H9 (cell line): ENCODE measurements around the gene S1PR5. TPM values are rescaled to one million over a fixed set of nuclear protein-coding genes. Genes with fewer than 3 reads are reported as not detected.

Experiments used
- DNase-seq: peaks from one replicate; pipeline ENCODE4 v3.0.0-alpha.2; 2017
- H2AFZ ChIP-seq: one replicate; pipeline ENCODE4 v1.6.1; 2013; ENCODE audit warnings: mild to moderate bottlenecking, low read length, control low read depth, moderate library complexity
- H2AK5ac ChIP-seq: 2 replicates; pipeline ENCODE4 v1.6.1; 2013; ENCODE audit warnings: low read length, control low read depth, mixed read lengths; ENCODE audit not compliant: insufficient read length
- H2BK120ac ChIP-seq: one replicate; pipeline ENCODE4 v1.6.1; 2013; ENCODE audit warnings: low read depth, mild to moderate bottlenecking, low read length, control low read depth, inconsistent platforms; ENCODE audit not compliant: poor library complexity, severe bottlenecking
- H2BK12ac ChIP-seq: 2 replicates; pipeline ENCODE4 v1.6.1; 2013; ENCODE audit warnings: low read length, control low read depth, mixed read lengths, low read depth; ENCODE audit not compliant: insufficient read length
- H2BK15ac ChIP-seq: 2 replicates; pipeline ENCODE4 v1.6.1; 2013; ENCODE audit warnings: low read depth, low read length, control low read depth
- H2BK20ac ChIP-seq: one replicate; pipeline ENCODE4 v1.6.1; 2013; ENCODE audit warnings: low read depth, mild to moderate bottlenecking, low read length, control low read depth, inconsistent platforms; ENCODE audit not compliant: poor library complexity, severe bottlenecking
- H2BK5ac ChIP-seq: 2 replicates; pipeline ENCODE4 v1.6.1; 2013; ENCODE audit warnings: low read length, control low read depth, mixed read lengths; ENCODE audit not compliant: insufficient read length
- H3K14ac ChIP-seq: 2 replicates; pipeline ENCODE4 v1.6.1; 2013; ENCODE audit warnings: low read length, control low read depth; ENCODE audit not compliant: insufficient read depth
- H3K18ac ChIP-seq: 2 replicates; pipeline ENCODE4 v1.6.1; 2013; ENCODE audit warnings: low read depth, mild to moderate bottlenecking, mixed read lengths, low read length, control low read depth; ENCODE audit not compliant: insufficient read length
- H3K23ac ChIP-seq: 2 replicates; pipeline ENCODE4 v1.6.1; 2013; ENCODE audit warnings: low read length, control low read depth, mixed read lengths, low read depth; ENCODE audit not compliant: insufficient read length
- H3K23me2 ChIP-seq: 2 replicates; pipeline ENCODE4 v1.6.1; 2013; ENCODE audit warnings: low read depth, mild to moderate bottlenecking, mixed read lengths, low read length, control low read depth; ENCODE audit not compliant: insufficient read length, poor library complexity, severe bottlenecking
- H3K27ac ChIP-seq: 2 replicates; pipeline ENCODE4 v1.5.1; 2013; ENCODE audit warnings: low read length, control low read depth, mixed read lengths, low read depth; ENCODE audit not compliant: insufficient read length
- H3K27me3 ChIP-seq: 2 replicates; pipeline ENCODE4 v1.6.1; 2013; ENCODE audit warnings: low read length, control low read depth, inconsistent platforms; ENCODE audit not compliant: insufficient read depth
- H3K4ac ChIP-seq: 2 replicates; pipeline ENCODE4 v1.6.1; 2013; ENCODE audit warnings: low read depth, mild to moderate bottlenecking, control low read depth, inconsistent platforms, low read length, moderate library complexity
- H3K4me1 ChIP-seq: 2 replicates; pipeline ENCODE4 v1.6.1; 2013; ENCODE audit warnings: low read length, control low read depth, inconsistent platforms; ENCODE audit not compliant: insufficient read depth
- H3K4me2 ChIP-seq: 2 replicates; pipeline ENCODE4 v1.6.1; 2013; ENCODE audit warnings: low read length, control low read depth, mixed read lengths; ENCODE audit not compliant: insufficient read length, insufficient read depth
- H3K56ac ChIP-seq: 2 replicates; pipeline ENCODE4 v1.6.1; 2013; ENCODE audit warnings: low read depth, mild to moderate bottlenecking, mixed read lengths, low read length, control low read depth; ENCODE audit not compliant: insufficient read length
- H3K79me1 ChIP-seq: 2 replicates; pipeline ENCODE4 v1.6.1; 2013; ENCODE audit warnings: low read depth, mild to moderate bottlenecking, moderate library complexity, low read length, control low read depth, inconsistent platforms; ENCODE audit not compliant: insufficient read depth, poor library complexity, severe bottlenecking
- H3K79me2 ChIP-seq: 2 replicates; pipeline ENCODE4 v1.6.1; 2013; ENCODE audit warnings: low read length, control low read depth, inconsistent platforms; ENCODE audit not compliant: insufficient read depth
- H3K9ac ChIP-seq: 2 replicates; pipeline ENCODE4 v1.6.1; 2013; ENCODE audit warnings: low read length, control low read depth, mixed read lengths; ENCODE audit not compliant: insufficient read length; ENCODE audit errors: extremely low read depth
- H3K9me3 ChIP-seq: one replicate; pipeline ENCODE4 v1.6.1; 2013; ENCODE audit warnings: low read depth, low read length, inconsistent platforms; ENCODE audit not compliant: control insufficient read depth
- H3T11ph ChIP-seq: one replicate; pipeline ENCODE4 v1.6.1; 2013; ENCODE audit warnings: mild to moderate bottlenecking, low read length, control low read depth, inconsistent platforms
- H4K20me1 ChIP-seq: one replicate; pipeline ENCODE4 v1.6.1; 2013; ENCODE audit not compliant: control insufficient read depth, insufficient read length, insufficient read depth
- H4K5ac ChIP-seq: 2 replicates; pipeline ENCODE4 v1.6.1; 2013; ENCODE audit warnings: low read depth, mild to moderate bottlenecking, mixed read lengths, low read length, control low read depth; ENCODE audit not compliant: insufficient read length
- H4K8ac ChIP-seq: replicated peaks from 2 replicates; pipeline ENCODE4 v1.6.1; 2013; ENCODE audit warnings: low read length, control low read depth, mixed read lengths, low read depth; ENCODE audit not compliant: insufficient read length
- H4K91ac ChIP-seq: 2 replicates; pipeline ENCODE4 v1.6.1; 2013; ENCODE audit warnings: low read depth, mild to moderate bottlenecking, moderate library complexity, mixed read lengths, low read length, control low read depth; ENCODE audit not compliant: insufficient read length
- H3K27ac Mint-ChIP-seq, 3 experiments: 2 replicates in 2 of 3; 3 replicates in 1 of 3; pipeline ENCODE4 v1.8.0; 2020 to 2021; ENCODE audit warnings: mixed read lengths in 3 of 3, mild to moderate bottlenecking in 1 of 3, moderate library complexity in 1 of 3
- H3K27me3 Mint-ChIP-seq: 2 replicates; pipeline ENCODE4 v1.8.0; 2021; ENCODE audit warnings: low read depth, mild to moderate bottlenecking, moderate library complexity, mixed read lengths
- H3K36me3 Mint-ChIP-seq, 3 experiments: 2 replicates in 2 of 3; 3 replicates in 1 of 3; pipeline ENCODE4 v1.8.0; 2020 to 2021; ENCODE audit warnings: low read depth in 3 of 3, mixed read lengths in 3 of 3; ENCODE audit not compliant: insufficient read depth in 1 of 3
- H3K4me1 Mint-ChIP-seq, 2 experiments: 2 replicates each; pipeline ENCODE4 v1.8.0; 2020; ENCODE audit warnings: mixed read lengths in 2 of 2
- H3K4me3 Mint-ChIP-seq, 2 experiments: 2 replicates in 1 of 2; 3 replicates in 1 of 2; pipeline ENCODE4 v1.8.0; 2020 to 2021; ENCODE audit warnings: mild to moderate bottlenecking in 2 of 2, mixed read lengths in 2 of 2, moderate library complexity in 1 of 2
- H3K9me3 Mint-ChIP-seq, 2 experiments: 2 replicates in 1 of 2; 3 replicates in 1 of 2; pipeline ENCODE4 v1.8.0; 2020; ENCODE audit warnings: mild to moderate bottlenecking in 2 of 2, mixed read lengths in 2 of 2, moderate library complexity in 1 of 2
- CTCF ChIP-seq: fragments of 200-600 bp; sonication (generic); conservative IDR thresholded peaks from 3 replicates; pipeline ENCODE4 v1.8.0; 2021; ENCODE audit warnings: antibody characterized with exemption, mild to moderate bottlenecking
- WGBS: extraction: QIAGEN DNeasy Blood & Tissue Kit; methylation state at CpG from one replicate; pipeline ENCODE4 v1.1.7; 2013; ENCODE audit warnings: missing lambda C conversion rate, low lambda C conversion rate, mixed read lengths; ENCODE audit not compliant: insufficient read length; ENCODE audit errors: extremely low coverage; 5-methylcytosine and 5-hydroxymethylcytosine counted together
- total RNA-seq: library from RNA; stranded (reverse); gene quantifications from 2 replicates; pipeline ENCODE4 v1.2.1, GENCODE V29; 2021

S1PR5 gene
- total RNA-seq, 1 experiment from 2014 or later = 8.1 TPM

- H4K8ac ChIP-seq = no peak overlapping the region
- no peak overlapping the region for H2BK5ac ChIP-seq
- no peaks in the 10 kb centered on the region for H3K23me2 ChIP-seq
- no peak overlapping the region for H2BK15ac ChIP-seq
- no peak overlapping the region for H2BK120ac ChIP-seq
- H2BK12ac ChIP-seq = no peak overlapping the region
- WGBS = no CpG with 5 or more reads among the region's 3 CpGs
- H3K4me2 ChIP-seq = no peak overlapping the region
- H4K5ac ChIP-seq = no peak overlapping the region
- H3K9ac ChIP-seq = no peak overlapping the region
- no peak overlapping the region for H2BK20ac ChIP-seq
- no peak for DNase-seq
- no peak overlapping the region for H2AFZ ChIP-seq
- no peaks in the 10 kb centered on the region for H4K20me1 ChIP-seq
- H4K91ac ChIP-seq = no peak overlapping the region
- no peak overlapping the region for H3K4ac ChIP-seq
- no peak overlapping the region for H3K56ac ChIP-seq
- H3K4me3 Mint-ChIP-seq = no peak overlapping the region
- H3K4me1 ChIP-seq = no peaks in the 10 kb centered on the region
- H3K18ac ChIP-seq = no peak overlapping the region
- no peak overlapping the region for H3K27ac ChIP-seq
- H3K9me3 ChIP-seq = no peaks in the 10 kb centered on the region
- peaks cover 6 to 8% (median 7%) of the 10 kb centered on the region in 3 experiments; a peak in 6 of 7 replicates for H3K36me3 Mint-ChIP-seq
- no peak for TF ChIP-seq CTCF
- peaks cover 3 to 4% of the 10 kb centered on the region in 2 experiments; a peak in 2 of 4 replicates for H3K4me1 Mint-ChIP-seq
- peaks cover 5% of the 10 kb centered on the region; the same call in 1 of the 2 replicates for H3K27me3 ChIP-seq
- no peak overlapping the region for H3K27ac Mint-ChIP-seq
- no peak overlapping the region for H3T11ph ChIP-seq
- H3K9me3 Mint-ChIP-seq = no peaks in the 10 kb centered on the region
- no peak overlapping the region for H3K14ac ChIP-seq
- H3K79me1 ChIP-seq = no peaks in the 10 kb centered on the region
- H3K23ac ChIP-seq = no peak overlapping the region
- H3K79me2 ChIP-seq = no peaks in the 10 kb centered on the region
- no peak overlapping the region for H2AK5ac ChIP-seq
- H3K27me3 Mint-ChIP-seq = no peaks in the 10 kb centered on the region; the same call in 1 of the 2 replicates
These were observed 8.5 kb downstream of the S1PR5 start for GRCh38 chr19:10508707-10509106.
